H4 (cell line): ENCODE measurements around the gene SLC43A2. TPM values are rescaled to one million over a fixed set of nuclear protein-coding genes. Genes with fewer than 3 reads are reported as not detected.
A peak's percentile ranks its signal among the peaks of the same experiment; 100 is the strongest.

ENCODE experiments used
- DNase-seq: peaks from one replicate; pipeline ENCODE4 v3.0.0-alpha.2; 2015; ENCODE audit warnings: low spot score
- total RNA-seq: library from RNA; depleted of rRNA; stranded (reverse); fragments of >200 nt; shearing (Covaris generic); gene quantifications from 2 replicates; pipeline ENCODE4 v1.2.3, GENCODE V29; 2014

Gene SLC43A2
- total RNA-seq, 1 experiment from 2014 or later: 4.7 TPM

- no peak for DNase-seq
Observed at GRCh38 chr17:1623057-1623630, 5.5 kb downstream of the SLC43A2 start.

- no peak for DNase-seq
Observed at GRCh38 chr17:1621273-1621954, 7.2 kb downstream of the SLC43A2 start.

- no peak for DNase-seq
Observed at GRCh38 chr17:1620486-1620885, 8.1 kb downstream of the SLC43A2 start.

- DNase-seq: peak; percentile 89
Observed at GRCh38 chr17:1617620-1618174, 10.9 kb downstream of the SLC43A2 start.

- no peak for DNase-seq
Observed at GRCh38 chr17:1616101-1616500, 12.5 kb downstream of the SLC43A2 start.

- DNase-seq: no peak
Observed at GRCh38 chr17:1612400-1612799, 16.2 kb downstream of the SLC43A2 start.

- DNase-seq: no peak
Observed at GRCh38 chr17:1611715-1612114, 16.9 kb downstream of the SLC43A2 start.

- DNase-seq: no peak
Observed at GRCh38 chr17:1608676-1609075, 20.0 kb downstream of the SLC43A2 start.

- peak; percentile 31 for DNase-seq
Observed at GRCh38 chr17:1607971-1608320, 20.7 kb downstream of the SLC43A2 start.

GRCh38 chr17:1606352-1606985 lies 22.2 kb downstream of the SLC43A2 start:
- DNase-seq: no peak

- no peak for DNase-seq
Observed at GRCh38 chr17:1605681-1606351, 22.8 kb downstream of the SLC43A2 start.

- DNase-seq: no peak
Observed at GRCh38 chr17:1604831-1605528, 23.7 kb downstream of the SLC43A2 start.

- DNase-seq: no peak
Observed at GRCh38 chr17:1601571-1601970, 27.1 kb downstream of the SLC43A2 start.

GRCh38 chr17:1598399-1599095 lies 30.1 kb downstream of the SLC43A2 start:
- DNase-seq: no peak

GRCh38 chr17:1597861-1598342 lies 30.7 kb downstream of the SLC43A2 start:
- no peak for DNase-seq

- DNase-seq: no peak
Observed at GRCh38 chr17:1593630-1593931, 35.1 kb downstream of the SLC43A2 start.

- DNase-seq: no peak
Observed at GRCh38 chr17:1592751-1593629, 35.6 kb downstream of the SLC43A2 start.

- DNase-seq: no peak
Observed at GRCh38 chr17:1591474-1592090, 37.1 kb downstream of the SLC43A2 start.

- no peak for DNase-seq
Observed at GRCh38 chr17:1590747-1591473, 37.7 kb downstream of the SLC43A2 start.
